HG02840 (cell line): ENCODE results near the gene ZNF280A.
"Not testable (repeated sequence)": the region's sequence is repeated elsewhere in the genome, so short reads cannot be mapped to it uniquely, and the experiment has no call there.

Experiments used
- ATAC-seq: cut with Tn5 transposase; IDR thresholded peaks from one replicate; pipeline ENCODE4 v1.9.1; 2021; ENCODE audit warnings: mild to moderate bottlenecking, moderate library complexity, moderate number of reproducible peaks; ENCODE audit not compliant: unreplicated experiment, low FRiP score

The ZNF280A gene

DNA sequence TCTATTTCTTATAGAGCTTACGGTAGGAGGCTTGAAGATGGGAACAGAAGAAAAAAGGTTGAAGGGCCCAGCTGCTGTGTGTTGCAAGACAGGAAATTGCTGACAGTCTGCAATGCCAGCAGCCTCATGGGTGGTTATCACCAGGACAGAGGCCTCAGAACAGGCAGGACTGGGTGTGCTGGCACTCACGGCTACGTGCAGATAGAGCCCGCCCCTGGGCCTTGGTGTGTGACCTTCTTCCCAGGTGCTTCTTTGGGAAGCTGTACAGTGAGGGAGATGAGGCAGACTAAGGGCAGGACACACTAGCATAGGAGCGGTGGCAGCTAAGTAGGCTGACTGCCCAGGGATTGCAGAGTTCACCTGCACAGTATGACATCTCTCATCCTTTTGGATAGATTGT, 26.4 kb upstream of the ZNF280A start:
- ATAC-seq: no peak

DNA sequence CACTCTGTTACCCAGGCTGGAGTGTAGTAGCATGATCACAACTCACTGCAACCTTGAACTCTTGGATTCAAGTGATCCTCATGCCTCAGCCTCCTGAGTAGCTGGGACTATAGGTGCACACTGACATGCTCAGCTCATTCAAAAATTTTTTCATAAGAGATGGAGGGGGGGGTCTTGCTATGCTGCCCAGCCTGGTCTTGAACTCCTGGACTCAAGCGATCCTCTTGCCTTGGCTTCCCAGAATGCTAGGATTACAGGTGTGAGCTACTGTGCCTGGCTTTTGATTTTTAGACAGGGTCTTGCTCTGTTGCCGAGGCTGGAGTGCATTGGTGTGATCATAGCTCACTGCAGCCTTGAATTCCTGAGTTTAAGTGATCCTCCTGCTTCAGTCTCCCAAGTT, 25.0 kb upstream of the ZNF280A start:
- no peak for ATAC-seq

DNA sequence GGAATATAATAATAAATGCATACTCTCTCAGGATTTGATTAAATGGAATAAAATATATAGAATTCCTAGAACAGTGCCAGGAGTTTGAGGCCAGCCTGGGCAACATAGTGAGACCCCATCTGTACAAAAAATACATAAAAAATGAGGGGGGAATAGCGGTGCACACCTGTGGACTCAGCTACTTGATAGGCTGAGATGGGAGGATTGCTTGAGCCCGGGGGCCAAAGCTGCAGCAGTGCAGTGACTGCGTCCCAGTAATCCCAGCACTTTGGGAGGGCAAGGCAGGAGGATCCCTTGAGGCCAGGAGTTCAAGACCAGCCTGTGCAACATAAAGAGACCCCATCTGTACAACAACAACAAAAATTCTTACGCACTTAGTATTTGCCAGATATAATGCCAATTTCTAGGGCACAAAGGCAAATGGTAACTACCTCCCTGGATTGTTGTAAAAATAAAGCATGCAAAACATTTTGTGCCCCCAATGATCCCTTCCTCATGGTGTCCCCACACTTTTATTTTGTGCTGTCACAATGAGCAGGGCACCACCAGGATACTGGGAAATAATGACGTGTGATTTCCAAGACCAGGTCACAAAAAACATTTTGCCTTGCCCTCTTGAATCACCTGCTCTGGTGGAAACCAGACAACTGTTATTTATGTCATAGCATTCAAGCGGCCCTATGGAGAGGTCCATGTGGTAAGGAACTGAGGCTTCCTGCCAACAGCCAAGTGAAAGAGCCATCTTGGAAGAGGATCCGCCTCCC, 18.3 kb upstream of the ZNF280A start:
- ATAC-seq: no peak

DNA sequence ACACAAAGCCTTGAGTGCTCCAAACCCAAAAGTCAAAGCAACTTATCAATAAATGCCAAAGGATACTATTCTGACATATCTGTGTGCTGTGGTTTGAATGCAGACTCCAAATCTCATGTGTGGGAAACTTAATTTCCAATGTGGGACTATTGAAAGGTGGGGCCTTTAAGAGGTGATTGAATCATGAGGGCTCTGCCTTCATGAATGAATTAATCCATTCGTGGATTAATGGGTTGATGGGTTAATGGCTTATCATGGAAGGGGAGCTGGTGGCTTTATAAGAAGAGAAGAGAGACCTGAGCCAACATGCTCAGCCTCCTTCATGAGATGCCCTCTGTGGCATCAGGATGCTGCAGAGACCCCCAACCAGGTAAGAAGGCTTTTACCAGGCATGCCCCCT, 16.8 kb upstream of the ZNF280A start:
- no peak for ATAC-seq

DNA sequence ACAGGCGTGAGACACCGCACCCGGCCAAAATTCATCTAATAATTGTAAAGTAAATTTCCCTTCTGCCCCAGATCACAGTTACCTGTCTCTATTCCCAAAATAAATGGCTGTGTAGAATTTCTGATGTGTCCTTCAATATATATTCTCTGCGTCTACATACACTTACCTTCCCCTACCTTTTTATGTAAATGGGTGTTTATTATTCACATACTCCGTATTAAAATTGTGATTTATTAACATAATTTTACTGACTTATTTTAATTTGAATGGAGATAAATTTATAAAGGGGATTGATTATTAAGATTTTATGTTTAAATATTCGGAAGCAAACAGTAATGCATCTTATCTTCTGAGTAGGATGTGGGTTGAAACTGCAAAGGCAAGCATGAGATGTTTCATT, 16.4 kb upstream of the ZNF280A start:
- no peak for ATAC-seq

DNA sequence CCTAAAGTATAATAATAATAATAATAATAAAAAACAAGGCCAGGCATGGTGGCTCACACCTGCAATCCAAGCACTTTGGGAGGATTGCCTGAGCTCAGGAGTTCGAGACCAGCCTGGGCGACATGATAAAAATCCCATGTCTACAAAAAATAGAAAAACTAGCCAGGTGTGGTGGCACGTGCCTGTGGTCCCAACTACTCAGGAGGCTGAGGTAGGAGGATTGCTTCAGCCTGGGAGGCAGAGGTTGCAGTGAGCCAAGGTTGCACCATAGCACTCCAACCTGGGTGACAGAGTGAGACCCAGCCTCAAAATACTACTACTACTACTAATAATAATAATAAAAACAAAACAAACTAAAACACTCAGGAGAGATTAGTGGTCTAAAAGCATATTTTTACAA, 15.6 kb upstream of the ZNF280A start:
- ATAC-seq: no peak

DNA sequence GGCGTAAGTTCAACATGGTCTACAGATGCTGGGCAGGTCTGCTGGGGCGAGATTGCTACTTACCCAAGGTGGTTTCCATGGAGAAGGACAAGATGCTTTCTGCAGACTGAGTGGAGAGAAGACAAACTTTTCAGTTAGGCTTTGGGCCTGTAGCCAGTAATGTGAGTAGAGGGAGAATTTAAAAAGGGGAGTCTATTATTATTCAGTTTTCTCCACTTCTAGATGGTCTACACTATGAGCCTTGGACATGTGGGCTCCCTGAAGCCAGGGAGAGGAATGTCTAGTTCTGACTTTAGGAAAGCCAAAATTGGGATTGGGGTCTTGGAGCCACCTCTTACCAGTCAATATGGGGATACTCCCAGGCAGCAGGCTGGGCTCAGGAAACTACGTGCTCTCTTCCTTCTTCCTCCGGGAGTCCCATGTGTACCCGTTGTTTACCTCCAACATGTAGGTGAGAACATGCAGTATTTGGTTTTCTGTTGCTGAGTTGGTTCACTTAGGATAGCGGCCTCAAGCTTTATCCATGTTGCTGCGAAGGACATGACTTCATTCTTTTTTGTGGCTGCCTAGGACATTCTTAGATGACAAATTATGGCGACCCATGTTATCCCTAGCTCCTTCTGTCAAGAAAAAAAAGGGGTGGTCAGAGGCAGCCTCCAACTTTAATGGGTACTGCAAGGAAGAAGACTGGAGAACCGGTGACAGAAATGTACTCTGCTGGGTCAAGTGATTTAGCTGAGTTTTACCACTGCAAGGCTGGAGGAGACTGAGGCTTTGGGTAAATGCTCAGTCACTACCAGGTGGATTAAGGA, 14.7 kb upstream of the ZNF280A start:
- ATAC-seq: no peak

DNA sequence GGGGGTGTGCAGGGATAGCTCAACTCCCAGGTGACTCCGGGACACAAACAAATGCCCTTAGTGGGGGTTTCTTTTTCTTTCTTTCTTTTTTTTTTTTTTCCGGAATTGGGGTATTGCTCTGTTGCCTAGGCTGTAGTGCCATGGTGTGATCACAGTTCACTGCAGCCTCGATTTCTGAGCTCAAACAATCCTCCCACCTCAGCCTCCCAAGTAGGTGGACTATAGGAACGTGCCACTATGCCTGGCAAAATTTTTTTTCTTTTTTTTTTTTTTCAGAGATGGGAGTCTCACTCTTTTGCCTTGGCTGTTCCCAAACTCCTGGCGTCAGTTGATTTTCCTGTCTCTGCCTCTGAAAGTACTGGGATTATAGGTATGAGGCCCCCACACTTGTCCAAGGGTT, 13.8 kb upstream of the ZNF280A start:
- ATAC-seq: no peak

DNA sequence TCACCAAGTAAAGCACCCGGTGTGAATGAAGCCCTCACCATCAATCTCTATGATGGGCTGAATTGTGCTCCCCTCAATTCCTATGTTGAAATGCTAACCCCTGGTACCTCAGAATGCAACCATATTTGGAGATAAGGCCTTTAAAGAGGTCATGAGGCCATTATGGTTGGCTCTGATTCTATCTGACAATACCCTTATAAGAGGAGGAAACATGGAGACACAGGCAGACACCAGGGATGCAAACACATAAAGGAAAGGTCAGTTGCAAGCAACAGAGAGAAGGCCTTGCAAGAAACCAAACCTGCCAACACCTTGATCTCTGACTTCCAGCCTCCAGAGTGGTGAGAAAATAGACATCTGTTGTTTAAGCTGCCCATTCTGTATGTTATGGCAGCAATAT, 13.3 kb upstream of the ZNF280A start:
- ATAC-seq: no peak

DNA sequence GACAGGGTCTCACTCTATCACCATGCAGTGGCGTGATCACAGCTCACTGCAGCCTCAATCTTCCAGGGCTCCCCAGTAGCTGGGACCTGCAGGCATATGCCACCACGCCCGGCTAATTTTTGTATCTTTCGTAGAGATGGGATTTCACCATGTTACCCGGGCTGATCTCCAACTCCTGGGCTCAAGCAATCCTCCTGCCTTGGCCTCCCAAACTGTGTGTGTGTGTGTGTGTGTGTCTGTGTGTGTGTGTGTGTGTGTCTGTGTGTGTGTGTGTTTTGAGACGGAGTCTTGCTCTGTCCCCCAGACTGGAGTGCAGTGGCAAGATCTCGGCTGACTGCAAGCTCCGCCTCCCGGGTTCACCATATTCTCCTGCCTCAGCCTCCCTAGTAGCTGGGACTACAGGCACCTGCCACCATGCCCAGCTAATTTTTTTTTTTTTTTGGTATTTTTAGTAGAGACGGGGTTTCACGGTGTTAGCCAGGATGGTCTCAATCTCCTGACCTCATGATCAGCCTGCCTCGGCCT, 12.5 kb upstream of the ZNF280A start:
- not testable (repeated sequence) for ATAC-seq

DNA sequence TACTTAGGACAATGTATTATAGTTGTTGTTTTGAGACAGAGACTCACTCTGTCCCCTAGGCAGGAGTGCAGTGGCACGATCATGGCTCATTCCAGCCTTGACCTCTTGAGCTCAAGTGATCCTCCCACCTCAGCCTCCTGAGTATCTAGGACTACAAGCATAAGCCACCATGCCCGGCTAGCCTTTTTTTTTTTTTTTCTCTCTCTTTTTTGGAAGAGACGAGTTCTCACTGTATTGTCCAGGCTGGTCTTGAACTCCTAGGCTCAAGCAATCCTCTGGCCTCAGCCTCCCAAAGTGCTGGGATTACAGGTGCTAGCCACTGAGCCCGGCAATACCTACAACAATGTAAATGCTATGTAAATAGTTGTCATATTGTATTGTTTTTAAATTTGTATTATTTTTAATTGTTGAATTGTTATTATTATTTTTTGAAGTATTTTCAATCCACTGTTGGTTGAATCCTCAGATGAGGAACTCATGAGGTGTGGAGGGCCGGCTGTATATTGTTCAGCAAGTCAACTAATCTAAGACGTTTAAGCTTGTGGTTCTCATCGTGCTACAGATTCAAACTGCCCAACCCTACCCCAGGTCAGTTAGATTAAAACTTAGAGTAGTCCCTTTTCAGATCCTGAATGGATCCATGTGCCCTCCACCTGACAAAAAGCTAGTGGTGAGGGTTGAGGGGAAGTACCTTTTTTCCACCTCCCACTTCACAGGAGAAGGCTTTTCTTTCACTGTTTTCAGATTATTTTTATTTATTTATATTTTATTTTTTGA, 11.9 kb upstream of the ZNF280A start:
- ATAC-seq: no peak

DNA sequence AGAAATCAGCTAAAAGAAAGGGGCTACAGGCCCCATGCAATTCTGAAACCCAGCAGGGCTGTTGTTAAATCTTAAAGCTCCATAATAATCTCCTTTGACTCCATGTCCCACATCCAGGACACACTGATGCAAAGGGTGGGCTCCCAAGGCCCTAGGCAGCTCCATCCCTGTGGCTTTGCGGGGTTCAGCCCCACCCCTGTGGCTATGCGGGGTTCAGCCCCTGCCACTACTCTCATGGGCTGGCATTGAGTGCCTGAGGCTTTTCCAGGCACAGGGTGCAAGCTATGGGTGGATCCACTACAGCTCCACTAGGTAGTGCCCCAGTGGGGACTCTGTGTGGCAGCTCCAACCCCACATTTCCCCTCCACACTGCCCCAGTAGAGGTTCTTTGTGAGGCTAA, 8.7 kb upstream of the ZNF280A start:
- ATAC-seq: no peak

DNA sequence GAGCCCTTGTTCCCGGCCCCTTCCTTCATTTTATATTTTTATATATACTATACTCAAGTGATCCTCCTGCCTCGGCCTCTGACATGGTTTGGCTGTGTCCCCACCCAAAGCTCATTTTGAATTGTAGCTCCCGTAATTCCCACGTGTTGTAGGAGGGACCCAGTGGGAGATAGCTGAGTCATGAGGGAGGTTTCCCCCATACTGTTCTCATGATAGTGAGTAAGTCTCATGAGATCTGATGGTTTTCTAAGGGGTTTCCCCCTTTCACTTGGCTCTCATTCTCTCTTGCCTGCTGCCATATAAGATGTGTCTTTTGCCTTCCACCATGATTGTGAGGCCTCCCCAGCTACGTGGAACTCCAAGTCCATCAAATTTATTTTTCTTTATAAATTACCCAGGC, 7.2 kb upstream of the ZNF280A start:
- ATAC-seq: no peak

DNA sequence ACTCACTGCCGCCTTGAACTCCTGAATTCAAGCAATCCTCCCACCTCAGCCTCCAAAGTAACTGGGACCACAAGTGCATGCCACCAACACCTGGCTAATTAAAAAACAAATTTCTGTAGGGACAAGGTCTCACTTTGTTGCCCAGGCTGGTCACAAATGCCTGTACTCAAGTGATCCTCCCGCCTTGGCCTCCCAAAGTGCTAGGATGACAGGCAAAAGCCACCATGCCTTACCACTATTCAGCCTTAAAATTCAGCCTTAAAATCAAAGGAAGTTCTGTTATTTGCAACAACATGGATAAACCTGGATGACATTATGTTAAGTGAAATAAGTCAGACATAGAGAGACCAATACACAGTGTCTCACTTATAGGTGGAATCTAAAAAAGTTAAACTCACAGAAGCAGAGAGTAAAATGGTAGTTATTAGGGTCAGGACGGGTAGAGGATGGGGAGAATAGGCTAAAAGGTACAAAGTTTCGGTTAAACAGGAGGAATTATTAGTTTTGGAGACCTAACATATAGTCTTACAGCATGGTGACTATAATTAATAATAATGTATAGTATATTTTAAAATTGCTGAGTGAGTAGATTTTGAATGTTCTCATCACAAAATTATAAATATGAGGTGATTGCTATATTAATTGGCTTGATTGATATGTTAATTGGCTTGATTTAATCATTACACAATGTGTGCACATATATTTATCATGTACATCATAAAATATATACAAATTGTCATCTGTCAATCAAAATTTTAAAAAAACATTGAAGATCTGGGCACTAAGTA, 6.2 kb upstream of the ZNF280A start:
- no peak for ATAC-seq

DNA sequence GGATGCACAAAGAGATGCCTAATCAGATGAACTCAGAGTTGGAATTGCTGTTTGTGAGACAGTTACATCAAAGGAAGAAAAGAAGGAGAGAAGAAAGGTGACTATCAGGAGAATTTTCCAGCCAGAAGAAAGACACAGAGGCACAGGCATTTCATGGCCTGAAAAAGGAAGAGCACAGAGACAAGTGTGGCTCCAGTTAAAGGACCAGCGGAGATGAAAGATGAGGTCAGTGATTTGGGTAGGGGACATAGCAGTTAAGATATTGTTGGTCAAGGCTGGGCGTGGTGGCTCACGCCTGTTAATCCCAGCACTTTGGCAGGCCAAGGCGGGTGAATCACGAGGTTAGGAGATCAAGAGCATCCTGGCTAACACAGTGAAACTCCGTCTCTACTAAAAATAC, 3.4 kb upstream of the ZNF280A start:
- no peak for ATAC-seq

DNA sequence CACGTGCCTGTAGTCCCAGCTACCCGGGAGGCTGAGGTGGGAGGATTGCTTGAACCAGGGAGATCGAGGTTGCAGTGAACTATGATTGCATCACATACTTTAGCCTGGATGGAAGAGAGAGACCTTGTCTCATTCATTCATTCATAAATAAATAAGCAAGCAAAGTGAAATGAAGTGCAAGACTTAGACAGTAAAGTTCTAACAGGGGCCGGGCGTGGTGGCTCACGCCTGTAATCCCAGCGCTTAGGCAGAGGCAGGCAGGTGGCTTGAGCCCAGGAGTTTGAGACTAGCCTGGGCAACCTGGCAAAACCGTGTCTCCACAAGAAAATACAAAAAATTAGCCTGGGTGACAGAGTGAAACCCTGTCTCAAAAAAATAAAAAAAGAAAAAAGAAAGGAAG, 1.6 kb upstream of the ZNF280A start:
- no peak for ATAC-seq

DNA sequence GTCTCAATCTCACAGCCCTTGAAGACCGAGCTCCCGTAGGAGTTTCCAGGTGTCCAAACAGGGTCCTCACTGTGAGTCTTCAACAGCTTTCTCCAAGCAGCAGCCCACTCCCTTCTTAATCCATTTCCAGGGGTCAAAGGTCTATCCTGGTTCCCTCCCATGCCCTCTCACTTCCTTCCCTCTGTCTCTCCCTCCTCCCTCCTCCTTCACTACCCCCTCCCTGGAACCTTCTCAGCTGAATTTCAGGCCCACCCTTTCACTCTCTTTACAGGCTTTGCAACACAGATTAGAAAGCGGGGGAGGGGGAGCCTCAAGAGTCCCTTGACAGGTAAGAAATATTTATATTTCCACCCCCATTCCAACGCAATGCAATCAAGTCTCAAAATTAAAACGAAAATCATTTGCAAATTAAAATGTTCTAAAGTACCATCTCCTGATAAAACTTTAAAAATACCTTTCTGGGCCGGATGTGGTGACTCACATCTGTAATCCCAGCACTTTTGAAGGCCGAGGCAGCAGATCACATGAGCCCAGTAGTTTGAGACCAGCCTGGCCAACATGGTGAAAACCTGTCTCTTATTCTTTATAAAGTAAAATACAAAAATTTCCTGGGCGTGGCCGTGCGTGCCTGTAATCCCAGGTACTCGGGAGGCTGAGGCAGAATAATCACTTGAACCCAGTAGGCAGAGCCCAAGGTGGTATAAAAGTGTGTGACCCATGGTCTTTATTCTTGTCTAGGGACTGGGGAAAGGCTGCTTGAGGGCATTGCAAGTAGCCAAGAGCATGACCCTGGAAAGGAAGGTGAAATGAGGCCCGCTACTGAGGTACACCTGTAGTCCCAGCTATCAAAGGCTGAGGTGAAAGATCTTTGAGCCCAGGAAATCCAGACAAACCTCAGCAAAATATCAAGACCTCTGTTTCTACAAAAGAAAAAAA, 865 bp upstream of the ZNF280A start:
- ATAC-seq: no peak

DNA sequence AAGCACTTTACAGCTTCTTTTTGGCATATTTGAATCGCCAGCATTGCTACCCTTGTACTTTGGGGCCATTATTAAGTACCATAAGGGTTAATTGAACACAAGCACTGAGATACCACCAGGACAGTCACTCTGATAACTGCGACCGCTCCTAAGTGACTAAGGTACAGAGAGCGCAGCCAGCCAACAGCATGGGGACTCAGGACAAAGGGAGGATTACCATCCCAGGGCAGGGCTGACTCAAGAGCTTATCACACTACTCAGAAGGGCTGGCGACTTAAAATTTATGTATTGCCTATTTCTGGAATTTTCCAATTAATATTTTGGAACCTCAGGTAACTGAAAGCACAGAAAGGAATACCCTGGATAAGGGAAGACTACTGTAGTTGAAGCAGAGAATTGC, 479 bp downstream of the ZNF280A start:
- no peak for ATAC-seq

DNA sequence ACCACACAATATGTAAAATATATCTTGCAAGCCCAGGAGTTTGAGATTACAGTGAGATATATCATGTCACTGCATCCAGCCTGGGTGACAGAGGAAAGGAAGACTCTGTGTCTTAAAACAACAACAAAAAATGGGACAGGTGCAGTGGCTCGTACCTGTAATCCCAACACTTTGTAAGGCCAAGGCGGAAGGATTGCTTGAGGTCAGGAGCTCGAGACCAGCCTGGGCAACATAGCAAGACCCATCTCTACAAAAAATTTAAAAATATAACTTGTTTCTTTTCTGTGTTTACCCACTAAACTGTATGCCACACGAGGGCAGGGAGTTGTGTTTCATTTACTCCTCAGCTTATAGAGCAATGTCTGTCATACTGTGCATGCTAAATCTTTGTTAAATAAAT, 3.1 kb downstream of the ZNF280A start:
- no peak for ATAC-seq
